ENCODE results near the gene SYT8. TPM values are rescaled to one million over a fixed set of nuclear protein-coding genes. Genes with fewer than 3 reads are reported as not detected.

SYT8 gene
- total RNA-seq, 1 experiment from 2014 or later: not detected

GRCh38 chr11:1791912-1792311, 42.9 kb upstream of the SYT8 start:
- Histone ChIP-seq H3K56ac (ENCODE audit: insufficient read length, low read depth, low read length) (no peak overlapping the region), H3K27ac (ENCODE audit: insufficient read length, low read depth, low read length) (no peak overlapping the region), H3K14ac (ENCODE audit: insufficient read depth, low read length) (no peak overlapping the region), H4K20me1 (ENCODE audit: control insufficient read depth, insufficient read depth, insufficient read length) (no peaks in the 10 kb centered on the region), H2AFZ (ENCODE audit: low read length) (no peak overlapping the region), H3K79me2 (ENCODE audit: insufficient read depth, low read length) (no peaks in the 10 kb centered on the region), H2BK5ac (ENCODE audit: insufficient read length, low read length) (no peak overlapping the region), H3K23me2 (ENCODE audit: insufficient read length, low read depth, low read length, poor library complexity, severe bottlenecking) (no peaks in the 10 kb centered on the region), H3K4ac (ENCODE audit: low read depth, low read length) (no peak overlapping the region), H3K18ac (ENCODE audit: insufficient read length, low read depth, low read length) (no peak overlapping the region), H4K5ac (ENCODE audit: insufficient read length, low read depth, low read length) (no peak overlapping the region), H4K91ac (ENCODE audit: insufficient read length, low read depth, low read length) (no peak overlapping the region), H3K9me3 (ENCODE audit: control insufficient read depth, low read depth, low read length) (no peaks in the 10 kb centered on the region), H2AK5ac (ENCODE audit: insufficient read length, low read length) (no peak overlapping the region), H3K27me3 (ENCODE audit: insufficient read depth, low read length) (no peaks in the 10 kb centered on the region), H2BK12ac (ENCODE audit: insufficient read length, low read depth, low read length) (no peak overlapping the region), H3K4me2 (ENCODE audit: insufficient read depth, insufficient read length, low read length) (no peak overlapping the region), H3K9ac (ENCODE audit: extremely low read depth, insufficient read length, low read length) (no peak overlapping the region), H3K23ac (ENCODE audit: insufficient read length, low read depth, low read length) (no peak overlapping the region), H3K79me1 (ENCODE audit: insufficient read depth, low read depth, low read length, poor library complexity, severe bottlenecking) (no peaks in the 10 kb centered on the region), H2BK20ac (ENCODE audit: low read depth, low read length, poor library complexity, severe bottlenecking) (no peak overlapping the region), H4K8ac (replicated peaks; ENCODE audit: insufficient read length, low read depth, low read length) (no peak overlapping the region), H3K4me1 (ENCODE audit: insufficient read depth, low read length) (no peaks in the 10 kb centered on the region), H2BK120ac (ENCODE audit: low read depth, low read length, poor library complexity, severe bottlenecking) (no peak overlapping the region), H2BK15ac (ENCODE audit: low read depth, low read length) (no peak overlapping the region), H3T11ph (ENCODE audit: low read length) (no peak overlapping the region)
- Mint-ChIP-seq H3K27me3 (ENCODE audit: low read depth) (peaks cover 69% of the 10 kb centered on the region), H3K27ac (no peak overlapping the region), H3K4me1 (peaks cover 0 to 2% of the 10 kb centered on the region in 2 experiments; a peak in 1 of 4 replicates), H3K4me3 (no peak overlapping the region), H3K9me3 (no peaks in the 10 kb centered on the region), H3K36me3 (ENCODE audit: insufficient read depth in 1 of 3, low read depth in 3 of 3) (no peaks in the 10 kb centered on the region)
- DNase-seq: no peak
- TF ChIP-seq CTCF (conservative IDR thresholded peaks at IDR 0.05): no peak
- no CpG with 5 or more reads among the region's 6 CpGs for WGBS (ENCODE audit: extremely low coverage, insufficient read length, low lambda C conversion rate)

Data from H9 (cell line).